Spleen (tissue), 11 donors: Measurements from ENCODE around the gene DUSP22. TPM values are rescaled to one million over a fixed set of nuclear protein-coding genes. Genes with fewer than 3 reads are reported as not detected.

ENCODE experiments used
- DNase-seq: peaks from one replicate; pipeline ENCODE4 v3.0.0-alpha.2; 2020
- H3K27ac ChIP-seq, 8 donors: fragments of 200-600 bp; sonication (generic) in 7 of 8; 1 replicate in 4 of 8; 2 replicates in 4 of 8; pipeline versions ENCODE4 v1.5.0 to v1.8.0; 2016 to 2021; ENCODE audit warnings: inconsistent platforms in 4 of 8, mild to moderate bottlenecking in 4 of 8, moderate library complexity in 1 of 8
- H3K27me3 ChIP-seq, 7 donors: fragments of 200-600 bp; sonication (generic) in 6 of 7; replicated peaks in 1 of 7; 1 replicate in 4 of 7; 2 replicates in 3 of 7; pipeline versions ENCODE4 v1.5.0 to v1.8.0; 2016 to 2021; ENCODE audit warnings: inconsistent platforms in 3 of 7, mild to moderate bottlenecking in 1 of 7
- H3K36me3 ChIP-seq, 6 donors: fragments of 200-600 bp; sonication (generic) in 5 of 6; 1 replicate in 4 of 6; 2 replicates in 2 of 6; pipeline versions ENCODE4 v1.5.0 to v1.8.0; 2016 to 2021; ENCODE audit warnings: inconsistent platforms in 2 of 6
- H3K4me1 ChIP-seq, 6 donors: fragments of 200-600 bp; sonication (generic) in 5 of 6; 1 replicate in 3 of 6; 2 replicates in 3 of 6; pipeline versions ENCODE4 v1.5.0 to v1.8.0; 2016 to 2021; ENCODE audit warnings: inconsistent platforms in 3 of 6
- H3K4me3 ChIP-seq, 8 donors: fragments of 200-600 bp; sonication (generic) in 7 of 8; 1 replicate in 4 of 8; 2 replicates in 4 of 8; pipeline versions ENCODE4 v1.5.0 to v1.8.0; 2016 to 2021; ENCODE audit warnings: inconsistent platforms in 4 of 8, mild to moderate bottlenecking in 4 of 8, moderate library complexity in 2 of 8
- H3K9me3 ChIP-seq, 8 donors: fragments of 200-600 bp; sonication (generic) in 7 of 8; 1 replicate in 4 of 8; 2 replicates in 4 of 8; pipeline versions ENCODE4 v1.5.0 to v1.8.0; 2016 to 2021; ENCODE audit warnings: inconsistent platforms in 4 of 8
- POLR2A ChIP-seq, 3 donors: fragments of 450-650 bp; IDR thresholded peaks; one replicate each; pipeline ENCODE4 v1.5.1; 2017; ENCODE audit warnings: antibody characterized with exemption in 3 of 3, mild to moderate bottlenecking in 1 of 3
- POLR2AphosphoS5 ChIP-seq, 3 donors: sonication (generic); formaldehyde crosslinking; IDR thresholded peaks; one replicate each; pipeline ENCODE4 v1.5.1; 2017; ENCODE audit warnings: antibody characterized with exemption in 3 of 3
- WGBS, 5 donors: extraction: QIAGEN DNeasy Blood & Tissue Kit in 3 of 5; methylation state at CpG; one replicate each; pipeline versions ENCODE4 v1.1.5 to v1.1.7; 2013 to 2018; 5-methylcytosine and 5-hydroxymethylcytosine counted together
- intact Hi-C: fragments of 100-400 bp; cut with DNase I; formaldehyde crosslinking; loops from one replicate; pipeline ENCODE4 v1.15.0; 2023; ENCODE audit warnings: low total_unique reads
- polyA plus RNA-seq, 3 donors: library from polyadenylated mRNA; stranded (reverse); fragments of 200-250 nt; gene quantifications; one replicate each; pipeline ENCODE4 v1.2.1, GENCODE V29; 2013
- total RNA-seq, 7 donors: library from RNA; depleted of rRNA in 3 of 7; stranded (reverse); fragments of >200 nt in 3 of 7; fragmentation: NEBNext Ultra II Directional in 4 of 7; extraction: Animal tissue kit (Norgen Biotek cat#: 25700) in 4 of 7; gene quantifications; one replicate each; pipeline versions ENCODE4 v1.1.0 to v1.2.1, GENCODE V29; 2016 to 2021
- TF ChIP-seq, protein P1 (sequence below), 11 experiments: fragments of 200-600 bp in 7 of 11; fragments of 450-650 bp in 4 of 11; sonication (generic) in 4 of 11; IDR thresholded peaks in 8 of 11; conservative IDR thresholded peaks in 3 of 11; 1 replicate in 7 of 11; 2 replicates in 4 of 11; pipeline versions ENCODE4 v1.4.0 to v1.8.0; 2016 to 2021; ENCODE audit warnings: antibody characterized with exemption in 11 of 11, inconsistent platforms in 4 of 11, mild to moderate bottlenecking in 1 of 11
- donor health status: healthy with polysubstance abuse.
- donor health status: DM: no; HTN: no; CAD: no; lungs with moderate emphysema.
- donor health status: DM: no; HTN: no; CAD: no.
- donor health status: Bipolar disorder and iron deficiency.
- donor health status: healthy.
- donor health status: DM: no; HTN: no; CAD: no.
- donor health status: DM: yes; HTN: yes; CAD: no.

DUSP22 gene
- total and polyA plus RNA-seq, 10 donors = 41.2 to 120 (median 69.4) TPM

DNA sequence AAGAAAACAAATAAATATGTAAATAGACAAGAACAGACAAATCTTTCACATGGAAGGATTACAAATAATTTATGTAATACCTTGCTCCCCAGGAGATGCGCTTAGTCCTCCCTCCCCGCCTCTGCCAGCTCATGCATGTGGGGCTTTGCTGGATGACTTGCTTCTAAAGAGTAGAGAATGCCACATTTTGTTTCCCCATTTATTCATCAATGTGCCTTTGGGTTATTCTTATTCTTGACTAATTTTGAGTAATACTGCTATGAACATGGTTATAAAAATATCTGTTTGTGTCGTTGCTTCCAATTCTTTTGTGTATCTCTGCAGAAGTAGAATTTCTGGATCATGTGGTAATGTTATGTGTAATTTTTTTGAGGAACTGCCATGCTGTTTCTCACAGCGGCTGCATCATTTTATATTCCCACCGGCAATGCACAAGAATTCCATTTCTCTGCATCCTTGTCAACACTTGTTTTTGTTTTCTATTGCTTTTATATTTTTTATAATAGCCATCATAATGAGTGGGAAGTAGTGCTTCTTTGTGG is 23.8 kb upstream of the DUSP22 start:
- H3K27ac ChIP-seq = no peak overlapping the region
- intact Hi-C loops = no loop called here
- TF ChIP-seq, protein P1, sequence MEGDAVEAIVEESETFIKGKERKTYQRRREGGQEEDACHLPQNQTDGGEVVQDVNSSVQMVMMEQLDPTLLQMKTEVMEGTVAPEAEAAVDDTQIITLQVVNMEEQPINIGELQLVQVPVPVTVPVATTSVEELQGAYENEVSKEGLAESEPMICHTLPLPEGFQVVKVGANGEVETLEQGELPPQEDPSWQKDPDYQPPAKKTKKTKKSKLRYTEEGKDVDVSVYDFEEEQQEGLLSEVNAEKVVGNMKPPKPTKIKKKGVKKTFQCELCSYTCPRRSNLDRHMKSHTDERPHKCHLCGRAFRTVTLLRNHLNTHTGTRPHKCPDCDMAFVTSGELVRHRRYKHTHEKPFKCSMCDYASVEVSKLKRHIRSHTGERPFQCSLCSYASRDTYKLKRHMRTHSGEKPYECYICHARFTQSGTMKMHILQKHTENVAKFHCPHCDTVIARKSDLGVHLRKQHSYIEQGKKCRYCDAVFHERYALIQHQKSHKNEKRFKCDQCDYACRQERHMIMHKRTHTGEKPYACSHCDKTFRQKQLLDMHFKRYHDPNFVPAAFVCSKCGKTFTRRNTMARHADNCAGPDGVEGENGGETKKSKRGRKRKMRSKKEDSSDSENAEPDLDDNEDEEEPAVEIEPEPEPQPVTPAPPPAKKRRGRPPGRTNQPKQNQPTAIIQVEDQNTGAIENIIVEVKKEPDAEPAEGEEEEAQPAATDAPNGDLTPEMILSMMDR (IDR thresholded peaks at IDR 0.05 in 8 of 11, conservative IDR thresholded peaks at IDR 0.05 in 3 of 11) = no peak
- TF ChIP-seq POLR2A (IDR thresholded peaks at IDR 0.05) (no peak), POLR2AphosphoS5 (IDR thresholded peaks at IDR 0.05) (no peak)

DNA sequence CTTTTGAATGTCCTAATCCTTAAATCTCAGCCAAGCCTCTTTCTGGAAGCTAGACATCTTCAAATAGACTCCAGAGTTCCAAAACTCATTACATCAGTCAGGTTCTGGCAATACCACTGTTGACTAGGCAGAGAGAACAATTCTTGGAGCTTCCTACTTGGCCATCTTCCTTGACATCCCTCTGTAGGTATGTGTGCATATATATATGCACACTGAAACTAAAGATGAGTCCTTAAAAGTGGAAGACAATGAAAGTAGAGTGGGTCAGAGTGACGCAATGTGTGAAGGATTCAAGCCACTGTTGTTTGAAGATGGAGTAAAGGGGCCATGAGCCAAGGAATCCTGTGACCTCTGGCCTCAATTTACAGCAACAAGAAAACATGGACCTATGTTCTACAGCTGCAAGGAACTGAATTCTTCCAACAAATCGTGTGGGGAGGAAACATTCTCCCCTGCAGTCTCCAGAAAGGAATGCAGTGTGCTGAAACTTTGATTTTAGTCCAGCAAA is 18.7 kb upstream of the DUSP22 start:
- H3K36me3 ChIP-seq = no peaks in the 10 kb centered on the region
- WGBS, 5 donors = 55 to 71% (median 63%) methylated on average over 2 of the region's 2 CpGs
- peaks cover 0 to 31% (median 8%) of the 10 kb centered on the region in 6 donors for H3K4me1 ChIP-seq
- no peaks in the 10 kb centered on the region for H3K27me3 ChIP-seq
- H3K4me3 ChIP-seq = no peak overlapping the region
- no peak overlapping the region for H3K27ac ChIP-seq
- H3K9me3 ChIP-seq = peaks cover 0 to 3% (median 0%) of the 10 kb centered on the region in 8 donors
- no peak for TF ChIP-seq POLR2A (IDR thresholded peaks at IDR 0.05)
- no peak for TF ChIP-seq POLR2AphosphoS5 (IDR thresholded peaks at IDR 0.05)
- TF ChIP-seq, protein P1 (IDR thresholded peaks at IDR 0.05 in 8 of 11, conservative IDR thresholded peaks at IDR 0.05 in 3 of 11) = no peak
- intact Hi-C loops = no loop called here
- DNase-seq = no peak

More for the DNA sequence above, 23.8 kb upstream of the DUSP22 start:
- no peak for DNase-seq
- Histone ChIP-seq H3K27me3 (no peaks in the 10 kb centered on the region), H3K36me3 (no peaks in the 10 kb centered on the region), H3K4me3 (no peak overlapping the region), H3K4me1 (peaks cover 0 to 31% (median 8%) of the 10 kb centered on the region in 6 donors), H3K9me3 (peaks cover 0 to 3% (median 0%) of the 10 kb centered on the region in 8 donors)
- 82 to 88% (median 84%) methylated on average over 5 of the region's 5 CpGs for WGBS, 5 donors

DNA sequence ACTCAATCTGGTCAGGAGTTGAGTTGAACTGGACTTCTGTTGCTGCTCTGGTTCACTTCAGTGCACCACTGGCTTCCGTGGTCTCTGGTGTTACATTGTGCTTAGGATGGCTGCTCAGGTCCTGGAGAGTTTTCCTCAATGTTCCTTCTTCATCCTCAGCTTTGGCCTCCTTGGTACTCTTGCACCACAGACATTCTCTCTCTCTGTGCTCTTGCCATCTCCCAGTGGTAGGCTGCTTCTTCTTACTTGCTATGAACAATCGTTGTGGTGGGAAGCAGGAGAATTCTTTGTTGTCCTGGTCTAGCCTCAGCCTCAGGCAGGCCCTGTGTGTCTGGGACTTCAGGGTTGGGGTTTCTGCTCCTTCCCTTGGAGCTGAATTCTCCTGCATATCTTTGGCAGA is 14.5 kb upstream of the DUSP22 start:
- intact Hi-C loops = no loop called here

DNA sequence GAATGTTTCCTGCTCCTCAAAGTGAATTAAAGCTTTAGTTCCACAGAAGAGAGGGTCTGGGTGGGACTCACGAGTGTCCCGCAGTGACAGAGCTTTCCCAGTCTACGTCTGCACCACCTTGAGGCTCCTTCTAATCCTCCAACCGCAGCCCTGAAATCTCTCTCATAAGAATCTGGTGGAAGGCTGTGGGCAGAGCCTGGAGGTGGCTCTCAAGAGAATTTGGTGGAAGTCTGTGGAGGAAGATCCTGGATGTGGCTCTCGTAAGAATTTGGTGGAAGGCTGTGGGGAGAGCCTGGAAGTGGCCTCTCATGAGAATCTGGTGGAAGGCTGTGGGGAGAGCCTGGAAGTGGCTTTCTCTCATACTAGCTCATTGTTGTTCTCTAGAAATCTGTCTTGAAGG is 13.8 kb upstream of the DUSP22 start:
- intact Hi-C loops = no loop called here
- Histone ChIP-seq H3K27ac (no peak overlapping the region), H3K27me3 (peaks cover 0 to 4% (median 0%) of the 10 kb centered on the region in 7 donors), H3K4me1 (no peaks in the 10 kb centered on the region), H3K9me3 (no peaks in the 10 kb centered on the region), H3K36me3 (no peaks in the 10 kb centered on the region), H3K4me3 (no peak overlapping the region)
- 83 to 88% (median 88%) methylated on average over 5 of the region's 5 CpGs for WGBS, 5 donors
- TF ChIP-seq, protein P1 (IDR thresholded peaks at IDR 0.05 in 8 of 11, conservative IDR thresholded peaks at IDR 0.05 in 3 of 11) = no peak
- TF ChIP-seq POLR2AphosphoS5 (IDR thresholded peaks at IDR 0.05) = no peak
- TF ChIP-seq POLR2A (IDR thresholded peaks at IDR 0.05) = no peak
- DNase-seq = no peak

More for the DNA sequence above, 14.5 kb upstream of the DUSP22 start:
- WGBS, 5 donors = 80 to 90% (median 88%) methylated on average over 2 of the region's 2 CpGs
- TF ChIP-seq POLR2A (IDR thresholded peaks at IDR 0.05) = no peak
- TF ChIP-seq POLR2AphosphoS5 (IDR thresholded peaks at IDR 0.05) = no peak
- TF ChIP-seq, protein P1 (IDR thresholded peaks at IDR 0.05 in 8 of 11, conservative IDR thresholded peaks at IDR 0.05 in 3 of 11) = no peak
- no peak for DNase-seq
- peaks cover 0 to 4% (median 0%) of the 10 kb centered on the region in 6 donors for H3K4me1 ChIP-seq
- H3K9me3 ChIP-seq = no peaks in the 10 kb centered on the region
- H3K27ac ChIP-seq = no peak overlapping the region
- H3K27me3 ChIP-seq = no peaks in the 10 kb centered on the region
- no peak overlapping the region for H3K4me3 ChIP-seq
- no peaks in the 10 kb centered on the region for H3K36me3 ChIP-seq
